Superior temporal gyrus (tissue), 1 donor: ENCODE data around the gene PDE1A.

Experiments used
- DNase-seq: peaks from one replicate; pipeline ENCODE4 v3.0.0-alpha.2; 2016; ENCODE audit errors: extremely low spot score

Gene PDE1A

DNA sequence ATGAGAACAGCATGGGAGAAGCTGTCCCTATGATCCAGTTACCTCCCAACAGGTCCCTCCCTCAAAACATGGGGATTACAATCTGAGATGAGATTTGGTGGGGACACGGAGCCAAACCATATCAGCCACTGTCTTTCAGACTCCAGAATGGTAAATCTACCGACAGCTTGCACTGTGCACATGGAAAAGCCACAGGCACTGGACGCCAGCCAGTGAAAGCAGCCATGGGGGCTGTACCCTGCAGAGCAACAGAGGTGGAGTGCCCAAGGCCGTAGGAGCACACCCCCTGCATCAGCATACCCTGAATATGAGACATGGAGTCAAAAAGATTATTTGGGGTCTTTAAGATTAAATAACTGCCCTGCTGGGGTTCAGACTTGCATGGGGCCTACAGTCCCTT, 218.4 kb downstream of the PDE1A start:
- DNase-seq, result no peak

DNA sequence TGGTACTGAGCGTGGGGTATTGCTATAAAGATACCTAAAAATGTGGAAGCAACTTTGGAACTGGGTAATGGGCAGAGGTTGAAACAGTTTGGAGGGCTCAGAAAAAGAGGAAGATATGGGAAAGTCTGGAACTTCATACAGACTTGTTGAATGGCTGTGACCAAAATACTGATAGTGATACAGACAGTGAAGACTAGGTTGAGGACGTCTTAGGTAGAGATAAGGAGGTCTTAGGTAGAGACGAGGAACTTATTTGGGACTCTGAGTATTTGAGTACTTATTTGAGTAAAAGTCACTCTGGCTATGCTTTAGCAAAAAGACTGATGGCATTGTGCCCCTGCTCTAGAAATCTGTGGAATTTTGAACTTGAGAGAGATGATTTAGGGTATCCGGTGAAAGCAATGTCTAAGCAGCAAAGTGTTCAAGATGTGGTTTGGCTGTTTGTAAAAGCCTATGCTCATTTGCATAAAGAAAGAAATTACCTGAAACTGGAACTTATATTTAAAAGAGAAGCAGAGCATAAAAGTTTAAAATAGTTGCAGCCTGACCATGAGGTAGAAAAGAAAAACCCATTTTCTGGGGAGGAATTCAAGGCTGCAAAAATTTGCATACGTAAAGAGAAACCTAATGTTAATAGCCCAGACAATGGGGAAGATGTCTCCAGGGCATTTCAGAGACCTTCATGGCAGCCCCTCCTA, 219.6 kb downstream of the PDE1A start:
- DNase-seq, result no peak

DNA sequence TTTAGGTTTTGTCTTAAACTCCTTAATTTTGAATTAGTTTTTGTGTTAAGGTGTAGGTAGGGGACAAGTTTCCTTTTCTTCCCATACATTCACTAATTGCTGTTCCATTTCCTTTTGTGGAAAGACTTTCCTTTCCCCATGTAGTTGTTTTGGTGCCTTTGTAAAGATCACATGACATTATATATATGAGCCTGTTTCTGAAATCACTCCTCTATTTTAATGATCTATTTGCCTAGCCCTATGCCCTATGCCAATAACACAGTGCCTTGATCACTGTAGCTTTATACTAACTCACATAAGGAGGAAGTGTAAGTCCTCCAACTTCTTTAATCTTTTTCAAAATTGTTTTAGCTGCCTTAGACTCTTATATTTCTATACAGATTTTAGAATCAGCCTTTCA, 229.3 kb downstream of the PDE1A start:
- DNase-seq, result no peak

DNA sequence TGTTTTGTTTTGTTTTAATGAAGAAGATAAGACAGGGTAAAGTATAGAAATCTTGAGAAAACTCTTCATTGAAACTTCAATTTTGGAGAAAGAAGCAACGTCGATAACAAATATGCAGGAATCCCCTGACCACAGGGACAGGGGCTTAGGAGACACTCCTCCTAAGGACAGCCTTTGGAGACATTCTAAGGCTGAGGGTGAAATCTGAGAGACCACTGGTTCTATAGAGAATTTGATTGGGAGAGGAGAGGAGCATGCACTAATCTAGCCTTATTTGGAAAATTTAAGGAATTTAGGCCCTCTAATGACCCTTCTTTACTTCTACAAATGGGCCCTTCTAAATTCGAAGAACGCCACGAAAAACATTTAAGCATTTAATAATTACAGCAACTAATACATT, 233.5 kb downstream of the PDE1A start:
- no peak for DNase-seq

DNA sequence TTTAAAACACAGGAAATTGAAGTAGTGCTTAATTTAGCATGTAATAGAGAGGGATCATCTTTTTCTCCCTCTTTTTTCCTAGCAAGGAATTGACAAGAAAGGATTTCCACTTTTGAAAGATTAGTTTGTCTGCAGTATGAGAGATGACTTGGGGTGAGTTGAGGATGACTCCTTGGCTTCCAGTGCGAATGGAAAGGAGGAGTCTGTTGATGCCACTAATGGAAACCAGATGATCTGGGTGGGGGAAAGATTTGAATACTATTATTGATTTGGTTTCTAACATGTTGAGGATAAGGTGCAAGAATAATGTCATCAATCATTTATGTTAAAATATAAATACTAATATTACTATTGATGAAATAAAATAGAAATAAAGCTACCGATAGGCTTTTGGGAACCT, 235.8 kb downstream of the PDE1A start:
- no peak for DNase-seq

DNA sequence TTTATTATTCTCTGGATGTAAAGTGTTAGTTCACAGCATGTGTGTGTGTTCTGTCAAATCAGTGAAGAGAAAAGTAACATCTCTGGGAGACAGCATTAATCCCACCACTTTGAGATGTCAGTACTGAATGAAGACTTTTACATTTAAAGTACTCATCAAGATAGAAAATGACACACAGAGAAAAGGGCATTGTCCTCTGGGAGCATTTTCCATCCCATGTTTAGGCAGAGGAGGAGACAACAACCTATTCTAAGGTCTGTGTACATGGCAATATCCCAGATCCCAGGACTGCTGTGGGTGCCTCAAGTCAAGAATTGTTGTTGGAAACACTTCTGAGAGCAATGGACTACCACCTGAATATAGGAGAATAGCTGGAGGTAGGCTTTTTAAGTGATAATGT, 239.7 kb downstream of the PDE1A start:
- peak; percentile 40 for DNase-seq

DNA sequence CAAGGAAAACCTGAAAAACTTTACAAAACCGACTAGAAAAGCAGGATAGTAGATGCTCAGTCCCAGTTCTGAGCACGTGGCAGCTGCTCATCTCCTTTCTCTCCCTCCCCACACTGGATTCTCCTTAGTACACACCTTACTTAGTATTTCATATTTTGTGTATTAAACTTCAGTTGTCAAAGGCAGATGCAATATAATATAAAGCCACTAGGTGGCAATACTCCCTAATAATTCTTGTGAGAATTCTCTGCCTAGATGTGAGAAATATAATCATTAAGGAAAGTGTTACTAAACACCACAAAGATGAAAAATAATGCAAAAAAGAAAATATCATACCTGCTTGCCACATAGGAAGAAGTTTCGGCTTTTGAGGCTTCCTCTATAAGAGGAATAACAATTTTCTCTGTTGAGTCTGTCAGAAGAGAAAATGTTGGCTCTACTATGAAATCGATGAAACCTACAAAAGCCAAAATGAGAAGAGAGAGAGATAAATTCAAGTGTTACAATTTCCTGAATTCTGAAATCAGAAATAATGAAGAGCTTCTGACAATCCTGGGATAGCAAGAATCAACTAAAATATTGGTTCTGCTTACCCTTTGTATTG, 240.6 kb downstream of the PDE1A start:
- DNase-seq, result peak; percentile 96

DNA sequence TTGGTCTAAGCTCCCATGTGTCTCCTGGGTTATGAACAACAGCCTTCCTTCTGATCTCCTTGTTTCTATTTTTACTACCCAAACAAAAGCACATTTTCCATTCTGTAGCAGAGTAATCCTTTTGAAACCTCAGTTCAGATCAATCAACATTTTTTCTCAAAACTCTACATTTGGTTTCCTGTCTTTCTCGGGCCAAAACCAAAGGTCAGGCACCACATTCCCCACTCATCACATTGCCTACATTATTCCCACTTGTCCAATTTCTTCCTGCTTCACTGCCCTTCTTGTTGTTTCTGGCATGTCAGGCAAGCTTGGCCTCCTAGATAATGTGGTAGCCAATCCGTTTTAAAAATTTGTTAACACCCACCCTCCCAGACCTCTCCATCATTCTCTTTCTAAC, 244.4 kb downstream of the PDE1A start:
- no peak for DNase-seq

DNA sequence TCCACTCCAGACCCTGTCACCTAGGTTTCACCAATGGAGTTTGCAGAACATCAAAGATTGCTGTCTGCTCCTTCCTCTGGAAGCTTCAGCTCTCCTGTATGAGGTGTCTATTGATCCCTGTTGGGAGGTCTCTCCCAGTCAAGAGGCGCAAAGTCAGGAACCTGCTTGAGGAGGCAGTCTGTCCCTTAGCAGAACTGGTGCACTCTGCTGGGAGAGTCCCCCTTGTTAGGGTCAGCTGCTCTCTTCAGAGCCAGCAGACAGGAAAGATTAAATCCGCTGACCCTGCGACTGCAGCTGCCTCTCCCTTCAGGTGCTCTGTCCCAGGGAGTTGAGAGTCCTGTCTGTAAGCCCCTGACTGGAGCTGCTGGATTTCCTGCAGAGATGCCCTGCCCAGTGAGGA, 245.5 kb downstream of the PDE1A start:
- no peak for DNase-seq

DNA sequence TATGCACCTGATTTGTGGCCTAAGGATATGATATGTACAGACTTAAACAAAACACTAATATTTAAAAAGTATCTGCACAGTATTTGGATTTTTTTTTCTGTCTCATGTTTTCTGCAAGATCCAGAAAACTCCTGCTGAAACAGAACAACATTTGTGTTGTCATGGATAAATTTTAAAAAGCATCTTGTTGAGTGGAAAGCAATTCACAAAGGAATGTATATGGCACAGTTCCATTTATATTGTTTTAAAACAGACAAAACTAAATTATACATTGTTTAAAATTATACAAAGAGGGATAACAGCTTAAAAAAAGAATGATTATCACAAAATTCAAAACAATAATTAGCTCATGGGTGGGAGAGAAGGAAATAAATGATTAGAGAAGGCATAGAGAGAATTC, 247.7 kb downstream of the PDE1A start:
- no peak for DNase-seq

DNA sequence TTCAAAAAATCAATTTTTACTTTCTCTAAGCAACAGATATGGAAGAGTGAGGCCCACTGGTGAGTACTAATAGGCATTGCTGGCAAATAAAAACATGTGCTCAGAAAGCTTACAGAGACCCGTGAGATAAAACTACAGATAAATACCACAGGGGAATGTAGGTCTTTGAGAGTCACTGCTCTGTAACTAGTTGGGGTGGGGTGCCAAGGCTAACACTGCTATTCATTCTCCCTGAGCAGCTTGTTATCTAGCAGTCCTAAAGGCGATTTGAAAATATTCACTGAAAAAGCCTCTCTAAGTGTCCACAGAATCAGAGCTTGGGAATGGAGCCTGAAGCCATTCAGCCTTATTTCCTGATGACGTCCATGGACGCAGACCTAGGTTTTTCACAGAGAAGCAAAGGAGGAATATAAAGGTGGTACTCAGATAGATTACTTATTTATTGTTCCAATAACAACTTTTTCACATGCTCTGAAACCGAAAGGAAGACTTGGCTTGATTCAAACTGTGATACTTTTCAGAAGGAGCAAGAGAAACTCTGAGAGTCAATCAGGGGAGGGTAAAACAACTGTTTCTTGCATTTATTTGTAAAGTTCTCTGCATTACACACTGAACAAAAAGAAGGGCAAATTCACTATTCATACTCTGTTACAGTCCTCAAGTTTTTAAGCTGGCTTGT, 252.8 kb downstream of the PDE1A start:
- DNase-seq, result no peak

DNA sequence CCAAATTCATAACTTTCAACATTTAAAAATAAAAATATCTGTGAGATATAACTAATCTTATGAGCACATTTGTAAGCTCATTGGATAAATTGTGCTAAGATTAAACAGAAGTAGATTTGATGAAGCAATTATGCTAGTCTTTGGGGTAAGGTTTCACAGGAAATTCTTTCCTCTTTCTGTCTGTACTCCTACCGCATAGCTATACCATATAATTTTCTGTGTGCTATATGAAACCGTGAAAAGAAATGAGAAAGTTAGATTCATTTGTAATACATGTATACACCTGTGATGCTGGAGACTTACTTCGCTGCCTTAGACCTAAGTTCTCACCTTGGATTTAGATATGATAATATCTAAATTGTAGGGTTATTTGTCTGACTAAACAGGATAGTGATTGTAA, 256.5 kb downstream of the PDE1A start:
- DNase-seq, result no peak

DNA sequence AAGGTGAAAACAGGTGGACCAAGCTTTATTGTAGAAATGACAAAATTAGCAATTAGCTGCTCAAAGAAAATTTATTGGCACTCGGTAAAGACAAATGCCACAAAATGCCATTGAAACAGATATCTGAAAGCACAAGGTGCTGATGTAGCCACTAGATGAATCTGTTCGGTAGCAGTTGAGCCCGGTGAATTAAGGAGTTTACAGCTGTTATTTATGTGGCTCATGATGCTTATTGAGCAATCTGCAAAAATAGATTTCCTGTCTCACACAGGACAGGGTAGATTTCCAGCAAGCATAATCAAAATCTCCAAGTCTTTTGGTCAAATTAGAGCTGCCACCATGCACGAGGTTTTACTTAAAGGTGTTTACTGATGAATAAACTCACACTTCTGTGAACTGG, 259.0 kb downstream of the PDE1A start:
- DNase-seq, result no peak

DNA sequence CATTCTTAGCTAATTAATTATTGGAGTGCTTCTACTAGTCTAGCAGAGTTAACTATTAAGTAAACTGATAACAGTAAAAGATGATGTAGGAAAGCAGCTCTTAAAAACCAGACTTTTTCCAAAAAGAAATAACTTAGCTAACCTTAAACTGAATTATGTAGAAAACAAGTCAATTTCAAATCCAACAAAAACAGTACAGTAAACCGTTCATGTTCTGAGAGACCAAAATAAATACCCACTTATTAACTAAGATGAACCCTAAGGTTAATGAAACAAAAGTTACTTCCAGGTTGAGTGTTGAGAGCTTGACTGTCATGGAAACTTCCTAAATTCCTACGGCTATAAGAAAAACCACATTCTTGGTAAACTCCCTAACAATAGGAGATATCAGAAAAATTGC, 260.0 kb downstream of the PDE1A start:
- DNase-seq, result no peak

DNA sequence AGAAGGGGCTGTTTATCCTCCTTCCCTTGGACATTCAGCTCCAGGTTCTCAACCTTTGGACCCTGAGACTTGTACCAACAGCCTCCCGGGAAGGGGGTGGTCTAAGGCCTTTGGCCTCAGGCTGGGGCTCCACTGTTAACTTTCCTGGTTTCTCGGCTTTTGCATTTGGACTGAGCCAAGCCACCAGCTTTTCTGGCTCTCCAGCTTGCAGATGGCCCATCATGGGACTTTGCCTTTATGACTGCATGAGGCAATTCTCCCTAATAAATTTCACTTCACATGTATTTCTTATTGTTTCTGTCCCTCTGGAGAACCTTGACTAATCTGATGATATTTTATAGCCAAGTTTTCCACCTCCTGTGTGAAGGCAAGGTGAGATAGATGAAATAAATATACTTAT, 260.4 kb downstream of the PDE1A start:
- DNase-seq, result no peak

DNA sequence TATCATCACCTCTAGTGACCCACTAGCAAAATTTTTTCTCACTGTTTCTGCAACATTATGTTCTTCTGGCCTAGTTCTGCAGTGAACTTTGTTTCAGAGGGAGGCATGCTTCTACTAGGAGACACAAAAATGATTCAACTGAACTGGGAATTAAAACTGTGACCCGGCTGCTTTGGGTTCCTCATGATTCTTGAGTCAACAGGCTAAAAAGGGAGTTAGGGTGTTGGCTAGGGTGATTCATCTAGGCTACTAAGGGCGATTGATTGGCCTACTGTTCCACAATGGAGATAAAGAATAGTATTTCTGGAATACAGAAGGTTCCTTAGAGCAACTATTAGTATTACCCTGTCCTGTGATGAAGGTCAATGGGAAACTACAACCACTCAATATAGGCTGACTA, 261.6 kb downstream of the PDE1A start:
- no peak for DNase-seq

DNA sequence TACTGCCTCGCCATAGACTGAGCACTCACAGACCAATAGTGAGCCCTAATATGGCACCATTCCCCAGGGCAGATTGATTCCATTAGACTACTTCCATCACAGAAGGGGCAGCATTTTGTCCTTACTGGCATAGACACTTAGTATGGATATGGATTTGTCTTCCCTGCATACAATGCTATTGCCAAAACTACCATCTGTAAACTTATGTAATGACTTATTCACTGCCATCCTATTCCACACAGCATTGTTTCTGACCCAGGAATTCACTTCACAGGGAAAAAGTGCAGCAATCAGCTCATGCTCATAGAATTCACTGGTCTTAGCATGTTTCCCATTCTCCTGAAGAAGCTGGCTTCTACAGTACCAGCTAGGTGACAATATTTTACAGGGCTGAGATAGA, 262.1 kb downstream of the PDE1A start:
- peak; percentile 18 for DNase-seq

DNA sequence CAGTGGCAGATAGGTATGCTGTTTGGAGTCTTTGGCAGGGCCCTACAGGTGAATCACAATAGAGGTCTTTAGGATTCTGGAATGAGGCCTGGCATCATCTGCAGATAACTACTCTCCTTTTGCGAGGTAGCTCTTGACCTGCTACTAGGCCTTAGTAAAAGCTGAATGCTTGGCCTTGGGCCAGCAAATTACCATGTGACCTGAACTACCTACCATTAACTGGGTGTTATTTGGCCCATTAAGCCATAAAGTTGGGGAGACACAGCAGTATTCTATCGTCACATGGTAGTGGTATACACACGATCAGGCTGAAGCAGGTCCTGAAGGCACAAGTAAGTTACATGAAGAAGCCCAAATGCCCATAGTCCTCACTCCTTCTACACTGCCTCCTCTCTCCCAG, 263.0 kb downstream of the PDE1A start:
- DNase-seq, result no peak

DNA sequence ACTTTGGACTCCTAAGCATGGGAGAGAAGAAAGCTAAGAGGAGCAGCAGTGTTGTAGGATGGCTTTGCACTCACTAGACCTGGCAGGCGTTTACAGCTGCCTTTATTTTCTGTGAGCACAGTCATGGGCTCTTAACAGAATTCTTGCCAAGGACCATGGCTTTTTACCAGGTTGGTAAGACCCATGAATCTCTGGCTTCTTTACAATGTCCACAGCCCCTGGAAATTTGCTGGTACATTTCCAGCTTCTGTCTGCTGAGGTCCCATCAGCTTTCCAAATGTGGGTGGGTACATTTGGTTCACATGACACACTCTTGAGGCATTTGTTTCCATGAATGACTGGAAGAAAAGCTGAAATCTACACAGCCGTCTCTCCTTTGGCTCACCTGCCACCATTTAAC, 278.5 kb downstream of the PDE1A start:
- no peak for DNase-seq

DNA sequence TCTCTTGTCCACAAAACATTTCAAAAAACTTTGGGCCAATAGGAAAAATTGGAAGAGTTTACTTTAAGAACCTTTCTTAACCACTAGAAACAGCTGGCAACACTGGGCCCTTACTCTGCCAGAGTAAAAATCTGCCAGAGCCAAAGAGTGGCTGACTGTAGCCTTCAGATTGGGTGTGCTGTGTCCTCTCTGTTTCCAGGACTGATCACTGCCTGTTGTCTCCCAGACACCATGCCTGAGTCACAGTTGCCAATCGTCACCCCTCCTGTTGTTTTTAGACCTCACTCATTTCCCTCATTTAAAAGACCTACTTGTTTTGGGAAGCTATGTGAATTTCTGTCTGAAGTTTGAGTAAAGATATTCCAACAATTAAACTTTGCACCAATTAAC, 282.1 kb downstream of the PDE1A start:
- DNase-seq, result no peak

DNA sequence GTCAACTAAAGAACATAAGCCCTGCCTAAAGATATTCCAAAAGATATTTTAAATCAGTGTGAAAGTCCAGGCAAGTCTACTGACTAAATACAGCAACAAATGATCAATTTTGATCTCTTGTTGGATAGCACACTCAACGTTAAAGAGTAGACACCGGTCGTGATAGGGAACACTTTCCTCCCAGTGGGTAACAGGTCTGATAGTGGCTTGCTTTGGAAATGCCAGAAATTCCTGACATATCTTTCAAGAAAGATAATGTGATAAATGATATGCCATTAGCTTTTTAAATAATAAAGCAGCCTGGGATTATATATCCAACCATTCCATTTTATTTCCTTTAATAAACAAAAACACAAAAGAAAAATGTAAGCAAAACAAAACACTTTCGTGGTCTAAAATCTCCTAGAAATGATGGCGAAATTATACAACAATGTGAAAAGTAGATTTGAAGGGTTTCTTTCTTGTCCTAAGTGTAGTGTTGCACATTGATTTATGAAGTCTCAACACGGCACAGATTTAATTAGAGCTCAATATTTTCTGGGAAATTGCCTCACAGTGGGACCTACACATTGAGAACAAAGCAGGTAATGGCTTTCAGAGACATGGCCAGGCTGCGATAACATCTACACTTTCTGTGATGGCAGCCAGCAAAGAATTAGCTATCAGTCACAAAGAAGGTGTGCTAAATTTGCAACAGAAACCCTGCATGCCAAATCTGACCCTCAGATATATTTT, 282.6 kb downstream of the PDE1A start:
- DNase-seq, result no peak

DNA sequence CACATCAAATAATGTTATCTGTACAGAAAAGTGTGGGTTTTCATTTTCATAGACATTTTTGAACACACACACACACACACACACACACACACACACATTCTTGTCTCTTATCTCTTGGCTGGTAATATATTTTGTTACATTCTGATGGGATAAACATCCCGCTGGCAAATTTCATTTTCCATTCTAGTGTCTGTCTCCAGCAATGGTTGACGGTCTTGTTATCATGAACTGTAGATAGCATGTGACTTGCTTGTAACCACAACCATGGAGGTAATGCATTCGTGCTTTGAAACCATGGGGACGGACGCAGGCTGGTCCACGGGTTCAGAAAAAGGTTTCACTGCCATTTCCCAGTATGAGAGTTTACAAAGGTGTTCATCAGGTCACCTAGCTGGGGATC, 284.8 kb downstream of the PDE1A start:
- no peak for DNase-seq

DNA sequence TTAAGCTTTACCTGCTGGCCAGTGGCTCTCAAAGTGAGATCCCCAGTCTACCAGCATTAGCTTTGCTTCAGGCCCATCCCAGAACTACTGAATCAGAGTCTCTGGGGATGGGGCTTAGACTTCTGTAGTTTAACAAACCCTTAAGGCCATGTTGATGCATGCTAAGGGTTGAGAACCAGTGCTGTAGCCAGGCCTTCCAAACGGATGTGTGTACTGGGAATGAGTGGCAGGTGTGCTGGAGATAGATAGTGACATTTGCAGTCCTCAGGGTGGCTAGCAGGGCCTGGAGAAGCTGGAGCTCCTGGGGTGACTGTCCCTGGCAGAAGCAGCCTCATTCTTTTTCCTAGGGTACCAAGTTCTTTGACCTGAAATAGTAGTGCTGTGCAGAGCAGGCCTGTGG, 292.6 kb downstream of the PDE1A start:
- no peak for DNase-seq
